Thoracic aorta (tissue), 2 donors: ENCODE measurements around the gene SNRNP200. TPM values are rescaled to one million over a fixed set of nuclear protein-coding genes. Genes with fewer than 3 reads are reported as not detected.

ENCODE experiments used
- ATAC-seq: fragments of 150-250 bp; one replicate; pipeline ENCODE4 v1.8.0; 2017; ENCODE audit warnings: low read depth; ENCODE audit not compliant: insufficient number of reproducible peaks, low FRiP score
- DNase-seq: peaks from one replicate; pipeline ENCODE4 v3.0.0-alpha.2; 2020; ENCODE audit warnings: low spot score
- H3K27ac ChIP-seq, 2 donors: fragments of 200-600 bp; sonication (generic); 1 replicate in 1 of 2; 2 replicates in 1 of 2; pipeline ENCODE4 v1.5.1; 2016; ENCODE audit warnings: mild to moderate bottlenecking in 2 of 2, moderate library complexity in 2 of 2
- H3K27me3 ChIP-seq: fragments of 200-600 bp; sonication (generic); replicated peaks from 2 replicates; pipeline ENCODE4 v1.6.0; 2016; ENCODE audit warnings: mild to moderate bottlenecking; ENCODE audit not compliant: insufficient read depth
- H3K36me3 ChIP-seq: fragments of 200-600 bp; sonication (generic); one replicate; pipeline ENCODE4 v1.5.1; 2016
- H3K4me1 ChIP-seq, 2 donors: fragments of 200-600 bp; sonication (generic); 1 replicate in 1 of 2; 2 replicates in 1 of 2; pipeline versions ENCODE4 v1.5.1 to v1.6.0; 2016; ENCODE audit warnings: low read depth in 2 of 2, mild to moderate bottlenecking in 1 of 2; ENCODE audit not compliant: control insufficient read depth in 1 of 2
- H3K4me3 ChIP-seq: fragments of 200-600 bp; sonication (generic); 2 replicates; pipeline ENCODE4 v1.5.1; 2016; ENCODE audit warnings: mild to moderate bottlenecking
- H3K9me3 ChIP-seq: fragments of 200-600 bp; sonication (generic); 2 replicates; pipeline ENCODE4 v1.5.1; 2016
- total RNA-seq, 2 donors: library from RNA; depleted of rRNA; stranded (reverse); fragments of >200 nt; gene quantifications; one replicate each; pipeline versions ENCODE4 v1.1.0 to v1.2.3, GENCODE V29; 2016
- TF ChIP-seq, protein P1 (sequence below): fragments of 200-600 bp; sonication (generic); IDR thresholded peaks from one replicate; pipeline ENCODE4 v1.5.1; 2019; ENCODE audit warnings: antibody characterized with exemption

The SNRNP200 gene
- total RNA-seq, 2 donors from 2014 or later = 77.2 to 85.6 TPM

DNA sequence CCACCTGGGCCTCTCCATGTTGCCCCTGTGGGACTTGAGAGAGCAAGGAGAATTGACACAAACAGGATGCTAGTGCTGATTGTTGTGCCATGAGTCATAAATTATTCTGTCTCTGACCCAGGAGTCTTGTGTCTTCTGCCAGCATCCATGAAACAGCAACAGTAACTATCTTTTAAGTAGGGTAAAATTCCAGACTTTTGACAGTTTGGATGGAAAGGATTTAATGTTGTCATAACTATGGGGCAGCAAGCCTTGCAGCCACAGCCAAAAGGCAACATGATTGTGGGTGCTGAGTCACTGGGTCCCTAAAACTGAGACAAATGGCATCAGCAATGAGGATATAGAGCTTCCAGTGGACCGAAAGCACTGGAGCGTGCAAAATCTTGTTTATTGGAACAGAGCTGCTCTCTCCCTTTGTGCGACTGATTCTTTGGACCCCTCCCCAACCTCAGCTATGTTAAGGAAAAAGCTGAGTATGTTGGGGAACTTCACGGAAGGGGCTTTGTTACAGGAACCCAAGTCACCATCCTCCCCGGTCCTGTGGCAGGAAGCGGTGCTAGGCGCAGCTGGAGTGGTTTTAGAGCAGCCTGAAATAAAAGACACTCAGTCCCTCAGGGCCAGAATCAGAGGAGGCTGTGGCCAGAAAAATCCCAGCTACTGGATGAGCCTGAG is 10.2 kb upstream of the SNRNP200 start:
- ATAC-seq = no peak
- Histone ChIP-seq H3K27ac (no peak overlapping the region), H3K27me3 (no peaks in the 10 kb centered on the region), H3K9me3 (no peaks in the 10 kb centered on the region), H3K36me3 (no peaks in the 10 kb centered on the region), H3K4me1 (no peaks in the 10 kb centered on the region), H3K4me3 (no peak overlapping the region)
- TF ChIP-seq, protein P1, sequence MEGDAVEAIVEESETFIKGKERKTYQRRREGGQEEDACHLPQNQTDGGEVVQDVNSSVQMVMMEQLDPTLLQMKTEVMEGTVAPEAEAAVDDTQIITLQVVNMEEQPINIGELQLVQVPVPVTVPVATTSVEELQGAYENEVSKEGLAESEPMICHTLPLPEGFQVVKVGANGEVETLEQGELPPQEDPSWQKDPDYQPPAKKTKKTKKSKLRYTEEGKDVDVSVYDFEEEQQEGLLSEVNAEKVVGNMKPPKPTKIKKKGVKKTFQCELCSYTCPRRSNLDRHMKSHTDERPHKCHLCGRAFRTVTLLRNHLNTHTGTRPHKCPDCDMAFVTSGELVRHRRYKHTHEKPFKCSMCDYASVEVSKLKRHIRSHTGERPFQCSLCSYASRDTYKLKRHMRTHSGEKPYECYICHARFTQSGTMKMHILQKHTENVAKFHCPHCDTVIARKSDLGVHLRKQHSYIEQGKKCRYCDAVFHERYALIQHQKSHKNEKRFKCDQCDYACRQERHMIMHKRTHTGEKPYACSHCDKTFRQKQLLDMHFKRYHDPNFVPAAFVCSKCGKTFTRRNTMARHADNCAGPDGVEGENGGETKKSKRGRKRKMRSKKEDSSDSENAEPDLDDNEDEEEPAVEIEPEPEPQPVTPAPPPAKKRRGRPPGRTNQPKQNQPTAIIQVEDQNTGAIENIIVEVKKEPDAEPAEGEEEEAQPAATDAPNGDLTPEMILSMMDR = no peak
- no peak for DNase-seq

DNA sequence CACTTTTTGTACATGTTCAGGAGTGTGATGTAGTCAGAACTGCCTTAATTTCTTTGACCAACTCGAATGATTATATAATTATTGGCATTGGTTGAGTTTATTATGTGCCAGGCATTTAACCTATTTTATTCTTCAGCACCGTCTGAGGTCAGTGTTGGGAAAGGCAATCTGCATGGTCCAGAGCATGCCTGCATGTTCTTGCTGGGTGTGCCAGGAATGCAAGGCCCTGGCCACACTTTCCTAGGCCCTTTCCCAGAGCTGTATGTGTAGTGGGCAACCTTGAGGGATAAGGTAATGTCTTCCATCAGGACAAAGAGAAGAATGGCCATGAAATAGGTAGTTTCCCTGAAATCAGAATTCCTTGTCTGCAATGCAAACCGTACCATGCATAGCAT is 9.7 kb upstream of the SNRNP200 start:
- Histone ChIP-seq H3K4me3 (no peak overlapping the region), H3K27ac (no peak overlapping the region), H3K9me3 (no peaks in the 10 kb centered on the region), H3K4me1 (no peaks in the 10 kb centered on the region), H3K27me3 (no peaks in the 10 kb centered on the region), H3K36me3 (no peaks in the 10 kb centered on the region)
- TF ChIP-seq, protein P1 = no peak
- DNase-seq = no peak
- ATAC-seq = no peak

DNA sequence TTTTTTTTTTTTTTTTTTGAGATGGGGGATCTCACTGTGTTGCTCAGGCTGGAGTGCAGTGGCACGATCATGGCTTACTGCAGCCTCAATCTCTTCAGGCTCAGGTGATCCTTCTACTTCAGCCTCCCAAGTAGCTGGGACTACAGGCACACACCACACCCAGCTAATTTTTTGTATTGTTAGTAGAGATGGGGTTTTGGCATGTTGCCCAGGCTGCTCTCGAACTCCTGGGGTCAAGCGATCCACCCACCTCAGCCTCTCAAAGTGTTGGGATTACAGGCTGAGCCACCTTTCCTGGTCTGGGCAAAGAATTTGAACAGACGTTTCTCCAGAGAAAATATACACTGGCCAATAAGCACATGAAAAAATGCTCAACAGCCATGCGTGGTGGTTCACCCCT is 2.9 kb upstream of the SNRNP200 start:
- no peaks in the 10 kb centered on the region for H3K9me3 ChIP-seq
- peaks cover 9 to 17% of the 10 kb centered on the region in 2 donors for H3K4me1 ChIP-seq
- no peak overlapping the region for H3K4me3 ChIP-seq
- peaks cover 3% of the 10 kb centered on the region for H3K36me3 ChIP-seq
- H3K27me3 ChIP-seq = no peaks in the 10 kb centered on the region
- TF ChIP-seq, protein P1 = no peak
- no peak overlapping the region for H3K27ac ChIP-seq
- no peak for DNase-seq
- ATAC-seq = no peak

DNA sequence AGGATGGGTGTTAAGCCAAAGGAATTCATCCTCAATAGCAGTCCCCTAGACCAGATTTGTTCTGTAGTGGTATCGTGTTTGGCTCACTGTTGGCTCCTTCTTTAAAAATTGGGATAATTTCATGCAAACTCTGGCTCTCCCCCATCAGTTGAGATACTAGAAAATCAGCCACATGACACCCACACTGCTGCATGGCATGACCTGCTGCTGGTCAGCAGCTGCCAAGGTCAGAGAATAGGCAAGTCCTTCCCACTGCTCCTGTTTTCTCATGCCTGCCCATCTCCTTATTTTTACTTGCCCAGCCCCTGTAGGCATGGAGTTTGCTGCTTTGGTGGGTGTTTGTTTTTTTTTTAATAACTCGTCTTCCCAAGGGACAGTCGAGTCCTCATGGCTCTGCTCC is 1.0 kb upstream of the SNRNP200 start:
- no peak for ATAC-seq
- Histone ChIP-seq H3K9me3 (no peaks in the 10 kb centered on the region), H3K4me3 (peak overlapping the region; percentile 90), H3K27ac (peak overlapping the region; percentile 82 to 85), H3K36me3 (peaks cover 19% of the 10 kb centered on the region), H3K27me3 (no peaks in the 10 kb centered on the region), H3K4me1 (peaks cover 9 to 17% of the 10 kb centered on the region in 2 donors)
- no peak for DNase-seq
- TF ChIP-seq, protein P1 = no peak

DNA sequence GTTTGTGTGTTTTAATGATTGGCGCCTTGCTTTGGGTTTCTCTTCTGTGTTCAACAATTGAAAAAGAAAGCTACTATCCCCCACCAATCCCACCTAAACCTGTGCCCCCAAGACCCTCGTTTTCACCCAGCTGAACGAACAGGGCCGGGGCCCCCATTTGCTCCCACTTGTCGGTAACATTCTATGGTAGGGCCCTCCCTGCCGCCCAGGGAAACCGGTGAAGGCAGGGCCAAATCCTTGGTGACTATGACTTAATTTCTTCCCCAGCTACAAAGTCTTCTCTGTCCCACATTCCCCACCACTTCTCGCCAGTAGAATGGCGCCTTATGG is 598 bp upstream of the SNRNP200 start:
- DNase-seq = no peak
- peaks cover 9 to 17% of the 10 kb centered on the region in 2 donors for H3K4me1 ChIP-seq
- no peak for ATAC-seq
- no peaks in the 10 kb centered on the region for H3K9me3 ChIP-seq
- peaks cover 24% of the 10 kb centered on the region for H3K36me3 ChIP-seq
- H3K27ac ChIP-seq = peak overlapping the region; percentile 82 to 85
- peak overlapping the region; percentile 90 for H3K4me3 ChIP-seq
- TF ChIP-seq, protein P1 = no peak
- no peaks in the 10 kb centered on the region for H3K27me3 ChIP-seq
